SK-N-SH (cell line): ENCODE measurements around the gene ARL1.

ENCODE experiments used
- SIN3A ChIP-seq: IDR thresholded peaks from 2 replicates; pipeline ENCODE4 v1.6.1; 2012; ENCODE audit warnings: low read depth, mild to moderate bottlenecking, low read length, moderate library complexity, borderline replicate concordance
- TAF1 ChIP-seq: IDR thresholded peaks from 2 replicates; pipeline ENCODE4 v1.6.1; 2012; ENCODE audit warnings: low read depth, mild to moderate bottlenecking, low read length, moderate library complexity, borderline replicate concordance

DNA sequence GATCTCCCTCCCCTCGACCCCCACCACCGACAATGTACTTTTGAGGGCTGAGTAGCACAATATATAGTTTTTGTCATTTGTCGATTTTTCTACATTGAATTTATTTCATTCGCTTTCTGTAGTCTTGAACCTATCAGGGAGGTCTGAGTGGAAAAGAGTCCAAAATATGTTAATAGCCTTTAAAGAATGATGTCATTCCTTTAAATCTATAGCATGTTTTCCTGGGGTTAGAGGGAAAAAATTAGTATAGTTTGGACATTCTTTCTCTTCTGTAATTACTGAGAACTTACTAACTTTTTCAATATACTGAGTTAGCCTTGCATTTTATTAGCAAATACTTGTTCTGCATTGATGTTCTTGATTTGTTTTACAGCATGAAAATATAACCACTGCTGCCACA, 55.9 kb downstream of the ARL1 start:
- TF ChIP-seq SIN3A (no peak), TAF1 (no peak)
